Body of pancreas (tissue), 4 donors: ENCODE results near the gene GDF3. TPM values are rescaled to one million over a fixed set of nuclear protein-coding genes. Genes with fewer than 3 reads are reported as not detected.
A peak's percentile ranks its signal among the peaks of the same experiment; 100 is the strongest.
"Not testable (repeated sequence)": the region's sequence is repeated elsewhere in the genome, so short reads cannot be mapped to it uniquely, and the experiment has no call there.

Experiments
- ATAC-seq: fragments of 150-250 bp; one replicate; pipeline ENCODE4 v1.9.1; 2016
- DNase-seq, 4 donors: peaks; one replicate each; pipeline ENCODE4 v3.0.0-alpha.2; 2019
- H3K27ac ChIP-seq, 4 donors: fragments of 200-600 bp; sonication (generic); 1 replicate in 3 of 4; 2 replicates in 1 of 4; pipeline versions ENCODE4 v1.5.1 to v1.6.1; 2016 to 2019; ENCODE audit warnings: mild to moderate bottlenecking in 1 of 4, mixed read lengths in 1 of 4, moderate library complexity in 1 of 4
- H3K27me3 ChIP-seq, 2 donors: fragments of 200-600 bp; sonication (generic); one replicate each; pipeline ENCODE4 v1.6.0; 2016; ENCODE audit warnings: mild to moderate bottlenecking in 1 of 2
- H3K36me3 ChIP-seq, 2 donors: fragments of 200-600 bp; sonication (generic); replicated peaks in 1 of 2; 2 replicates each; pipeline ENCODE4 v1.5.1; 2016; ENCODE audit warnings: low read depth in 2 of 2; ENCODE audit not compliant: insufficient read depth in 1 of 2
- H3K4me1 ChIP-seq: fragments of 200-600 bp; sonication (generic); one replicate; pipeline ENCODE4 v1.6.0; 2016
- H3K4me3 ChIP-seq, 2 donors: fragments of 200-600 bp; sonication (generic); 1 replicate in 1 of 2; 2 replicates in 1 of 2; pipeline ENCODE4 v1.5.1; 2016 to 2019
- H3K9me3 ChIP-seq, 3 donors: fragments of 200-600 bp; sonication (generic); 1 replicate in 2 of 3; 2 replicates in 1 of 3; pipeline ENCODE4 v1.5.1; 2016
- POLR2A ChIP-seq, 3 donors: fragments of 450-650 bp; IDR thresholded peaks; one replicate each; pipeline ENCODE4 v1.6.1; 2016; ENCODE audit warnings: antibody characterized with exemption in 3 of 3, mild to moderate bottlenecking in 2 of 3
- WGBS, 2 donors: methylation state at CpG; one replicate each; pipeline ENCODE4 v1.1.5; 2017; 5-methylcytosine and 5-hydroxymethylcytosine counted together
- intact Hi-C: fragments of 100-400 bp; cut with DNase I; formaldehyde crosslinking; loops from one replicate; pipeline ENCODE4 v1.15.1; 2023
- total RNA-seq, 2 donors: library from RNA; depleted of rRNA; stranded (reverse); fragments of >200 nt; gene quantifications; one replicate each; pipeline ENCODE4 v1.1.0, GENCODE V29; 2016
- TF ChIP-seq, protein P1 (sequence below), 7 experiments: fragments of 450-650 bp in 4 of 7; fragments of 200-600 bp in 3 of 7; sonication (generic) in 3 of 7; IDR thresholded peaks; one replicate each; pipeline ENCODE4 v1.5.1; 2016 to 2019; ENCODE audit warnings: antibody characterized with exemption in 7 of 7

GDF3 gene
- total RNA-seq, 2 donors from 2014 or later, result not detected

GRCh38 chr12:7678744-7679143 is 16.8 kb downstream of the GDF3 start:
- TF ChIP-seq POLR2A (IDR thresholded peaks at IDR 0.05), result no peak
- TF ChIP-seq, protein P1, sequence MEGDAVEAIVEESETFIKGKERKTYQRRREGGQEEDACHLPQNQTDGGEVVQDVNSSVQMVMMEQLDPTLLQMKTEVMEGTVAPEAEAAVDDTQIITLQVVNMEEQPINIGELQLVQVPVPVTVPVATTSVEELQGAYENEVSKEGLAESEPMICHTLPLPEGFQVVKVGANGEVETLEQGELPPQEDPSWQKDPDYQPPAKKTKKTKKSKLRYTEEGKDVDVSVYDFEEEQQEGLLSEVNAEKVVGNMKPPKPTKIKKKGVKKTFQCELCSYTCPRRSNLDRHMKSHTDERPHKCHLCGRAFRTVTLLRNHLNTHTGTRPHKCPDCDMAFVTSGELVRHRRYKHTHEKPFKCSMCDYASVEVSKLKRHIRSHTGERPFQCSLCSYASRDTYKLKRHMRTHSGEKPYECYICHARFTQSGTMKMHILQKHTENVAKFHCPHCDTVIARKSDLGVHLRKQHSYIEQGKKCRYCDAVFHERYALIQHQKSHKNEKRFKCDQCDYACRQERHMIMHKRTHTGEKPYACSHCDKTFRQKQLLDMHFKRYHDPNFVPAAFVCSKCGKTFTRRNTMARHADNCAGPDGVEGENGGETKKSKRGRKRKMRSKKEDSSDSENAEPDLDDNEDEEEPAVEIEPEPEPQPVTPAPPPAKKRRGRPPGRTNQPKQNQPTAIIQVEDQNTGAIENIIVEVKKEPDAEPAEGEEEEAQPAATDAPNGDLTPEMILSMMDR (IDR thresholded peaks at IDR 0.05), result no peak
- H3K9me3 ChIP-seq, result no peaks in the 10 kb centered on the region
- no peaks in the 10 kb centered on the region for H3K27me3 ChIP-seq
- H3K4me1 ChIP-seq, result peaks cover 4% of the 10 kb centered on the region
- ATAC-seq (no peak), DNase-seq (no peak)
- no peak overlapping the region for H3K27ac ChIP-seq
- 68 to 77% methylated on average over 8 of the region's 8 CpGs for WGBS, 2 donors
- intact Hi-C loops, result loop anchor here (10.0 kb wide), 1 partner anchor 126 kb away; no protein-coding TSS in a partner anchor
- H3K36me3 ChIP-seq, result no peaks in the 10 kb centered on the region
- H3K4me3 ChIP-seq, result no peak overlapping the region

GRCh38 chr12:7677432-7677888 is 18.1 kb downstream of the GDF3 start:
- H3K27ac ChIP-seq, ATAC-seq, H3K4me3 ChIP-seq, H3K9me3 ChIP-seq, H3K36me3 ChIP-seq, H3K27me3 ChIP-seq, H3K4me1 ChIP-seq, DNase-seq: not testable (repeated sequence)
- 38 to 44% methylated on average over 9 of the region's 9 CpGs for WGBS, 2 donors
- intact Hi-C loops, result loop anchor here (10.0 kb wide), 1 partner anchor 127 kb away; no protein-coding TSS in a partner anchor
- TF ChIP-seq, protein P1 (IDR thresholded peaks at IDR 0.05), result peak in 5 of 7 experiments; percentile 35 to 42 (median 37)

- H3K36me3 ChIP-seq, H3K27me3 ChIP-seq, H3K4me1 ChIP-seq, H3K4me3 ChIP-seq, H3K9me3 ChIP-seq, H3K27ac ChIP-seq, ATAC-seq: not testable (repeated sequence)
- 57 to 67% methylated on average over 6 of the region's 6 CpGs for WGBS, 2 donors
- DNase-seq, result peak in 1 of 4 donors; percentile 3
- intact Hi-C loops, result loop anchor here (10.0 kb wide), 1 partner anchor 129 kb away; no protein-coding TSS in a partner anchor
Measured at GRCh38 chr12:7675455-7675854, 20.1 kb downstream of the GDF3 start.

DNA sequence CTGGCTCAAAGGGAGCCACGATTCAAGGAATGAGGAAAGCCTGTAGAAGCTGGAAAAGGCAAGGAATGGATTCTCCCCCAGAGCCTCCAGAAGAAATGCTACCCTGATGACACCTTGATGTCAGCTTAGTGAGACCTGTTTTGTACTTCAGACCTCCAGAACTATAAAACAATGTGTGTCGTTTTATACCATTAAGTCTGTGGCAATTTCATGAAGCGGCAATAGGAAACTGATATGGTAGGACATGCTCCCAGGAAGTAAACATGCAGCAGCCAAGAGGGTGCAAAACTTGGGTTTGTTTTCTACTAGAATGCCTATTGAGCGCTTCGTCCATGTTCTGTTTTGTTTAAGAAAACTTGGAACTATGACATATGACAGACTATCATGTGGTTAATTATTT is 27.4 kb downstream of the GDF3 start:
- ATAC-seq, result no peak
- Histone ChIP-seq H3K9me3 (no peaks in the 10 kb centered on the region), H3K4me3 (no peak overlapping the region), H3K4me1 (no peaks in the 10 kb centered on the region), H3K27me3 (no peaks in the 10 kb centered on the region), H3K36me3 (no peaks in the 10 kb centered on the region), H3K27ac (no peak overlapping the region)
- TF ChIP-seq, protein P1 (IDR thresholded peaks at IDR 0.05), result no peak
- TF ChIP-seq POLR2A (IDR thresholded peaks at IDR 0.05), result no peak
- WGBS, 2 donors, result 61 to 65% methylated on average over 5 of the region's 5 CpGs
- no peak for DNase-seq
- intact Hi-C loops, result no loop called here

- H3K4me3 ChIP-seq, result no peak overlapping the region
- H3K4me1 ChIP-seq, result no peaks in the 10 kb centered on the region
- TF ChIP-seq, protein P1 (IDR thresholded peaks at IDR 0.05), result no peak
- ATAC-seq (no peak), DNase-seq (no peak)
- H3K27me3 ChIP-seq, result no peaks in the 10 kb centered on the region
- H3K36me3 ChIP-seq, result no peaks in the 10 kb centered on the region
- intact Hi-C loops, result no loop called here
- 64 to 71% methylated on average over 4 of the region's 4 CpGs for WGBS, 2 donors
- no peak overlapping the region for H3K27ac ChIP-seq
- no peaks in the 10 kb centered on the region for H3K9me3 ChIP-seq
Measured at GRCh38 chr12:7667125-7667524, 28.4 kb downstream of the GDF3 start.
